Heart right ventricle (tissue), 16 donors: ENCODE measurements around the gene PACSIN2. TPM values are rescaled to one million over a fixed set of nuclear protein-coding genes. Genes with fewer than 3 reads are reported as not detected.
"Not testable (repeated sequence)": the region's sequence is repeated elsewhere in the genome, so short reads cannot be mapped to it uniquely, and the experiment has no call there.

Source experiments
- ATAC-seq, 8 donors: fragments of 200-7000 bp; cut with Tn5 transposase; one replicate each; pipeline ENCODE4 v1.9.1; 2020; ENCODE audit warnings: mild to moderate bottlenecking in 8 of 8, moderate library complexity in 8 of 8, moderate number of reproducible peaks in 1 of 8
- DNase-seq, 2 donors: peaks; one replicate each; pipeline ENCODE4 v3.0.0-alpha.2; 2020
- H3K27ac ChIP-seq, 10 donors: fragments of 200-600 bp; sonication (generic) in 2 of 10; one replicate each; pipeline versions ENCODE4 v1.5.0 to v1.8.0; 2020 to 2022; ENCODE audit warnings: mild to moderate bottlenecking in 3 of 10
- H3K27me3 ChIP-seq, 7 donors: fragments of 200-600 bp; one replicate each; pipeline ENCODE4 v1.8.0; 2021 to 2022; ENCODE audit warnings: mild to moderate bottlenecking in 2 of 7
- H3K36me3 ChIP-seq, 9 donors: fragments of 200-600 bp; sonication (generic) in 1 of 9; one replicate each; pipeline versions ENCODE4 v1.5.0 to v1.8.0; 2020 to 2022; ENCODE audit warnings: mild to moderate bottlenecking in 2 of 9
- H3K4me1 ChIP-seq, 9 donors: fragments of 200-600 bp; sonication (generic) in 1 of 9; one replicate each; pipeline versions ENCODE4 v1.5.0 to v1.8.0; 2020 to 2022; ENCODE audit warnings: mild to moderate bottlenecking in 4 of 9
- H3K4me3 ChIP-seq, 10 donors: fragments of 200-600 bp; sonication (generic) in 2 of 10; one replicate each; pipeline versions ENCODE4 v1.5.0 to v1.8.0; 2020 to 2022; ENCODE audit warnings: mild to moderate bottlenecking in 7 of 10, moderate library complexity in 2 of 10
- H3K9me3 ChIP-seq, 11 donors: fragments of 200-600 bp in 10 of 11; sonication (generic) in 2 of 11; one replicate each; pipeline versions ENCODE4 v1.5.0 to v1.8.0; 2013 to 2022; ENCODE audit warnings: mild to moderate bottlenecking in 2 of 11, control low read depth in 1 of 11, moderate library complexity in 1 of 11
- CTCF ChIP-seq, 9 donors: fragments of 200-600 bp; sonication (generic) in 2 of 9; IDR thresholded peaks; one replicate each; pipeline versions ENCODE4 v1.5.0 to v1.8.0; 2021 to 2022; ENCODE audit warnings: antibody characterized with exemption in 9 of 9, mild to moderate bottlenecking in 5 of 9, moderate library complexity in 1 of 9
- WGBS, 2 donors: extraction: QIAGEN DNeasy Blood & Tissue Kit; methylation state at CpG; one replicate each; pipeline ENCODE4 v1.1.7; 2013; ENCODE audit warnings: inconsistent platforms in 1 of 2; 5-methylcytosine and 5-hydroxymethylcytosine counted together
- intact Hi-C, 10 donors: fragments of 100-400 bp; cut with DNase I; formaldehyde crosslinking; loops; one replicate each; pipeline versions ENCODE4 v1.11.1 to v1.14.2; 2022
- polyA plus RNA-seq, 2 donors: library from polyadenylated mRNA; stranded (reverse); fragments of 200-250 nt; gene quantifications; one replicate each; pipeline ENCODE4 v1.2.3, GENCODE V29; 2013
- total RNA-seq, 10 donors: library from RNA; stranded (reverse); fragmentation: NEBNext Ultra II Directional in 3 of 10; extraction: Animal tissue kit (Norgen Biotek cat#: 25700) in 3 of 10; gene quantifications; one replicate each; pipeline versions ENCODE4 v1.2.1 to v1.2.4, GENCODE V29; 2021 to 2023
- donor health status: Arrhythmogenic right ventricular cardiomyopathy.
- donor health status: ischemic (EF 13 %, LVEDD 7.1; RV severe dilation, severe dysfunction).
- donor health status: healthy with polysubstance abuse.
- donor health status: DM: no; HTN: yes; CAD: no.
- donor health status: DM: no; HTN: no; CAD: no.
- donor health status: ischemic (EF 25% LVEDD 6.9; RV normal size, moderate dysfunction).
- donor health status: ischemic (EF 25% LVEDD 5.7; RV mildly dilated, moderate dysfunction).
- donor health status: healthy.
- donor health status: DM: yes; HTN: yes; CAD: no.
- donor health status: Ischemic cardiomyopathy.
- donor health status: ischemic (EF 35%, LVEDD 5.7; RV mildly dilated, moderate dysfunction).
- donor health status: nonischemic (EF 11% LVEDD 7.7; RV severe dilation, severe dysfunction).
- donor health status: DM: yes; HTN: yes; CAD: no.
- donor health status: PGD.
- donor health status: ischemic (EF 29% LVEDD 5.4; RV normal size, mild dysfunction).
- donor health status: nonischemic (EF 23%, LVEDD 6.1; RV moderate dilation, normal function).

The PACSIN2 gene
- total and polyA plus RNA-seq, 12 donors: 24.3 to 69.7 (median 57.0) TPM

GRCh38 chr22:43035250-43035649, 20.3 kb upstream of the PACSIN2 start:
- no peak overlapping the region for H3K27ac ChIP-seq
- WGBS, 2 donors: 89 to 94% methylated on average over 9 of the region's 9 CpGs
- DNase-seq (no peak), ATAC-seq (peak in 1 of 8 donors; percentile 19)
- H3K4me3 ChIP-seq: no peak overlapping the region
- no peaks in the 10 kb centered on the region for H3K27me3 ChIP-seq
- no peaks in the 10 kb centered on the region for H3K36me3 ChIP-seq
- TF ChIP-seq CTCF (IDR thresholded peaks at IDR 0.05): no peak
- H3K4me1 ChIP-seq: peaks cover 0 to 24% (median 7%) of the 10 kb centered on the region in 9 donors
- no peaks in the 10 kb centered on the region for H3K9me3 ChIP-seq
- intact Hi-C loops: loop anchor here in 5 of 10 donors (5.0 to 10.0 kb wide), 3 partner anchors 168 to 250 kb away; no protein-coding TSS in a partner anchor

GRCh38 chr22:43031617-43032016, 16.7 kb upstream of the PACSIN2 start:
- peaks cover 0 to 31% (median 7%) of the 10 kb centered on the region in 9 donors for H3K4me1 ChIP-seq
- DNase-seq (no peak), ATAC-seq (no peak)
- no peak for TF ChIP-seq CTCF (IDR thresholded peaks at IDR 0.05)
- no peaks in the 10 kb centered on the region for H3K36me3 ChIP-seq
- H3K4me3 ChIP-seq: no peak overlapping the region
- H3K27me3 ChIP-seq: no peaks in the 10 kb centered on the region
- no peak overlapping the region for H3K27ac ChIP-seq
- no peaks in the 10 kb centered on the region for H3K9me3 ChIP-seq
- intact Hi-C loops: loop anchor here in 2 of 10 donors (10.0 kb wide), 2 partner anchors 167 to 247 kb away; no protein-coding TSS in a partner anchor
- WGBS, 2 donors: 84 to 98% methylated on average over 3 of the region's 3 CpGs

- Histone ChIP-seq H3K4me3 (no peak overlapping the region), H3K9me3 (no peaks in the 10 kb centered on the region), H3K27me3 (no peaks in the 10 kb centered on the region), H3K4me1 (peaks cover 2 to 17% (median 8%) of the 10 kb centered on the region in 9 donors), H3K27ac (no peak overlapping the region), H3K36me3 (no peaks in the 10 kb centered on the region)
- no peak for DNase-seq
- ATAC-seq: no peak
- 86 to 88% methylated on average over 6 of the region's 6 CpGs for WGBS, 2 donors
- intact Hi-C loops: loop anchor here in 4 of 10 donors (5.0 to 10.0 kb wide), 3 partner anchors 64 to 116 kb away; no protein-coding TSS in a partner anchor
- no peak for TF ChIP-seq CTCF (IDR thresholded peaks at IDR 0.05)
These were observed 3.7 kb upstream of the PACSIN2 start for GRCh38 chr22:43018615-43019014.

GRCh38 chr22:43017525-43018460, 2.8 kb upstream of the PACSIN2 start:
- Histone ChIP-seq H3K4me1 (peaks cover 4 to 25% (median 16%) of the 10 kb centered on the region in 9 donors), H3K36me3 (no peaks in the 10 kb centered on the region), H3K27me3 (no peaks in the 10 kb centered on the region), H3K27ac (no peak overlapping the region), H3K9me3 (no peaks in the 10 kb centered on the region), H3K4me3 (no peak overlapping the region)
- DNase-seq (no peak), ATAC-seq (no peak)
- intact Hi-C loops: loop anchor here in 4 of 10 donors (5.0 to 10.0 kb wide), 3 partner anchors 63 to 115 kb away; no protein-coding TSS in a partner anchor
- TF ChIP-seq CTCF (IDR thresholded peaks at IDR 0.05): no peak
- 71 to 73% methylated on average over 10 of the region's 10 CpGs for WGBS, 2 donors

- H3K4me1 ChIP-seq: peaks cover 4 to 33% (median 16%) of the 10 kb centered on the region in 9 donors
- not testable (repeated sequence) for H3K9me3 ChIP-seq, H3K36me3 ChIP-seq, H3K27ac ChIP-seq, H3K27me3 ChIP-seq, ATAC-seq, H3K4me3 ChIP-seq, DNase-seq
- WGBS, 2 donors: 90 to 95% methylated on average over 5 of the region's 5 CpGs
- intact Hi-C loops: loop anchor here in 4 of 10 donors (5.0 to 10.0 kb wide), 3 partner anchors 61 to 114 kb away; no protein-coding TSS in a partner anchor
These were observed 1.2 kb upstream of the PACSIN2 start for GRCh38 chr22:43016150-43016549.
